Tibial nerve (tissue), 4 donors: ENCODE measurements around the gene CTNNAL1. TPM values are rescaled to one million over a fixed set of nuclear protein-coding genes. Genes with fewer than 3 reads are reported as not detected.
A peak's percentile ranks its signal among the peaks of the same experiment; 100 is the strongest.

Experiments used
- DNase-seq, 2 donors: peaks; one replicate each; pipeline ENCODE4 v3.0.0-alpha.2; 2019; ENCODE audit warnings: low spot score in 2 of 2
- H3K27ac ChIP-seq, 4 donors: fragments of 200-600 bp; sonication (generic) in 3 of 4; one replicate each; pipeline ENCODE4 v1.5.1; 2017 to 2019; ENCODE audit warnings: mild to moderate bottlenecking in 1 of 4
- H3K27me3 ChIP-seq, 2 donors: fragments of 200-600 bp; sonication (generic) in 1 of 2; one replicate each; pipeline versions ENCODE4 v1.5.1 to v1.6.0; 2017 to 2019
- H3K36me3 ChIP-seq, 3 donors: fragments of 200-600 bp; sonication (generic); one replicate each; pipeline ENCODE4 v1.5.1; 2018 to 2019
- H3K4me1 ChIP-seq, 4 donors: fragments of 200-600 bp; sonication (generic) in 3 of 4; one replicate each; pipeline ENCODE4 v1.5.1; 2017 to 2019
- H3K4me3 ChIP-seq, 4 donors: fragments of 200-600 bp; sonication (generic) in 3 of 4; one replicate each; pipeline ENCODE4 v1.5.1; 2017 to 2019; ENCODE audit warnings: mild to moderate bottlenecking in 1 of 4, moderate library complexity in 1 of 4
- H3K9me3 ChIP-seq, 4 donors: fragments of 200-600 bp; sonication (generic) in 3 of 4; one replicate each; pipeline ENCODE4 v1.5.1; 2017 to 2019
- CTCF ChIP-seq, 5 experiments: fragments of 200-600 bp in 3 of 5; fragments of 450-650 bp in 2 of 5; sonication (generic) in 3 of 5; IDR thresholded peaks; one replicate each; pipeline ENCODE4 v1.5.1; 2016 to 2019; ENCODE audit warnings: antibody characterized with exemption in 5 of 5, mild to moderate bottlenecking in 3 of 5, moderate library complexity in 2 of 5
- EP300 ChIP-seq, 2 donors: sonication (generic); formaldehyde crosslinking; IDR thresholded peaks; one replicate each; pipeline ENCODE4 v1.6.1; 2017; ENCODE audit warnings: antibody characterized with exemption in 2 of 2, mild to moderate bottlenecking in 1 of 2
- POLR2A ChIP-seq, 2 donors: fragments of 450-650 bp; IDR thresholded peaks; one replicate each; pipeline ENCODE4 v1.6.1; 2017; ENCODE audit warnings: antibody characterized with exemption in 2 of 2, mild to moderate bottlenecking in 2 of 2, moderate library complexity in 2 of 2
- WGBS, 2 donors: methylation state at CpG; one replicate each; pipeline ENCODE4 v1.1.5; 2018; 5-methylcytosine and 5-hydroxymethylcytosine counted together
- total RNA-seq, 4 donors: library from RNA; depleted of rRNA; stranded (reverse); fragments of >200 nt; gene quantifications; one replicate each; pipeline ENCODE4 v1.1.0, GENCODE V29; 2016

CTNNAL1 gene
- total RNA-seq, 4 donors from 2014 or later, result 52.8 to 144 (median 118) TPM

GRCh38 chr9:109036744-109037680 lies 23.7 kb upstream of the CTNNAL1 start:
- H3K4me1 ChIP-seq, result peaks cover 0 to 62% (median 17%) of the 10 kb centered on the region in 4 donors
- WGBS, 2 donors, result 74 to 80% methylated on average over 6 of the region's 6 CpGs
- H3K27me3 ChIP-seq, result no peaks in the 10 kb centered on the region
- no peak for DNase-seq
- TF ChIP-seq CTCF (IDR thresholded peaks at IDR 0.05), result no peak
- no peak for TF ChIP-seq POLR2A (IDR thresholded peaks at IDR 0.05)
- TF ChIP-seq EP300 (IDR thresholded peaks at IDR 0.05), result no peak
- H3K4me3 ChIP-seq, result no peak overlapping the region
- peaks cover 0 to 33% (median 0%) of the 10 kb centered on the region in 3 donors for H3K36me3 ChIP-seq
- no peaks in the 10 kb centered on the region for H3K9me3 ChIP-seq
- H3K27ac ChIP-seq, result peak overlapping the region; percentile 30 to 89 (median 48)

GRCh38 chr9:109035684-109036423 lies 22.6 kb upstream of the CTNNAL1 start:
- H3K36me3 ChIP-seq, result peaks cover 0 to 24% (median 2%) of the 10 kb centered on the region in 3 donors
- TF ChIP-seq EP300 (IDR thresholded peaks at IDR 0.05) (peak; percentile 33 to 79), POLR2A (IDR thresholded peaks at IDR 0.05) (no peak)
- WGBS, 2 donors, result 22 to 26% methylated on average over 2 of the region's 2 CpGs

GRCh38 chr9:109033941-109034700 lies 20.8 kb upstream of the CTNNAL1 start:
- H3K36me3 ChIP-seq, result peaks cover 0 to 18% (median 2%) of the 10 kb centered on the region in 3 donors
- H3K9me3 ChIP-seq, result no peaks in the 10 kb centered on the region
- H3K4me3 ChIP-seq, result no peak overlapping the region
- H3K4me1 ChIP-seq, result peaks cover 0 to 55% (median 15%) of the 10 kb centered on the region in 4 donors
- WGBS, 2 donors, result 77 to 82% methylated on average over 6 of the region's 6 CpGs
- H3K27ac ChIP-seq, result peak overlapping the region in 3 of 4 donors; percentile 13 to 89 (median 66)
- no peaks in the 10 kb centered on the region for H3K27me3 ChIP-seq
- no peak for DNase-seq
- no peak for TF ChIP-seq CTCF (IDR thresholded peaks at IDR 0.05)
- no peak for TF ChIP-seq POLR2A (IDR thresholded peaks at IDR 0.05)
- TF ChIP-seq EP300 (IDR thresholded peaks at IDR 0.05), result no peak

More at GRCh38 chr9:109035684-109036423, 22.6 kb upstream of the CTNNAL1 start:
- Histone ChIP-seq H3K4me3 (no peak overlapping the region), H3K9me3 (no peaks in the 10 kb centered on the region), H3K27me3 (no peaks in the 10 kb centered on the region), H3K4me1 (peaks cover 0 to 62% (median 17%) of the 10 kb centered on the region in 4 donors), H3K27ac (peak overlapping the region; percentile 15 to 89 (median 48))
- DNase-seq, result peak; percentile 45 to 75

- 93 to 95% methylated on average over 3 of the region's 3 CpGs for WGBS, 2 donors
- Histone ChIP-seq H3K9me3 (no peaks in the 10 kb centered on the region), H3K36me3 (peaks cover 0 to 18% (median 2%) of the 10 kb centered on the region in 3 donors), H3K4me3 (no peak overlapping the region), H3K27me3 (no peaks in the 10 kb centered on the region), H3K27ac (no peak overlapping the region), H3K4me1 (peaks cover 0 to 50% (median 14%) of the 10 kb centered on the region in 4 donors)
- no peak for TF ChIP-seq EP300 (IDR thresholded peaks at IDR 0.05)
- TF ChIP-seq CTCF (IDR thresholded peaks at IDR 0.05), result no peak
- no peak for TF ChIP-seq POLR2A (IDR thresholded peaks at IDR 0.05)
- DNase-seq, result no peak
These were observed 17.9 kb upstream of the CTNNAL1 start for GRCh38 chr9:109031241-109031640.

- 98 to 99% methylated on average over 4 of the region's 4 CpGs for WGBS, 2 donors
- TF ChIP-seq POLR2A (IDR thresholded peaks at IDR 0.05) (no peak), CTCF (IDR thresholded peaks at IDR 0.05) (no peak), EP300 (IDR thresholded peaks at IDR 0.05) (no peak)
- no peak overlapping the region for H3K4me3 ChIP-seq
- H3K4me1 ChIP-seq, result peaks cover 0 to 50% (median 10%) of the 10 kb centered on the region in 4 donors
- DNase-seq, result no peak
- no peak overlapping the region for H3K27ac ChIP-seq
- peaks cover 0 to 18% (median 2%) of the 10 kb centered on the region in 3 donors for H3K36me3 ChIP-seq
- H3K9me3 ChIP-seq, result no peaks in the 10 kb centered on the region
- H3K27me3 ChIP-seq, result no peaks in the 10 kb centered on the region
These were observed 17.1 kb upstream of the CTNNAL1 start for GRCh38 chr9:109030426-109030825.
